HT1080 (cell line): ENCODE data around the gene ERVK3-1. TPM values are rescaled to one million over a fixed set of nuclear protein-coding genes. Genes with fewer than 3 reads are reported as not detected.
A peak's percentile ranks its signal among the peaks of the same experiment; 100 is the strongest.
"Not testable (repeated sequence)": the region's sequence is repeated elsewhere in the genome, so short reads cannot be mapped to it uniquely, and the experiment has no call there.

ENCODE experiments used
- DNase-seq: peaks from one replicate; pipeline ENCODE4 v3.0.0-alpha.2; 2015; ENCODE audit warnings: low read depth
- polyA plus RNA-seq, 2 experiments: library from polyadenylated mRNA; depleted of rRNA; stranded (reverse); fragments of >200 nt; gene quantifications; 2 replicates each; pipeline ENCODE4 v1.2.3, GENCODE V29; 2015
- total RNA-seq: library from RNA; depleted of rRNA; stranded (reverse); fragments of >200 nt; shearing (Covaris generic); gene quantifications from 2 replicates; pipeline ENCODE4 v1.2.3, GENCODE V29; 2014; rRNA removed

ERVK3-1 gene, protein sequence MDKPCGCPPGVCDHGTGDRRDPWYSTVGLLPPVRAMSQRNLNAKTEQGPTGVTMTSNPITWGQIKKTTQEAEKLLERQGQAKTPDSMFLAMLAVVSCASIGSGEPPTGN
- 78.6 and 105 TPM in 2 replicates for total RNA-seq
- polyA plus RNA-seq (2015; cell fraction: cytosol; rRNA removed), result 39.6 and 39.7 TPM in 2 replicates
- polyA plus RNA-seq (2015; cell fraction: nucleus; rRNA removed), result 72.8 and 75.1 TPM in 2 replicates

DNA sequence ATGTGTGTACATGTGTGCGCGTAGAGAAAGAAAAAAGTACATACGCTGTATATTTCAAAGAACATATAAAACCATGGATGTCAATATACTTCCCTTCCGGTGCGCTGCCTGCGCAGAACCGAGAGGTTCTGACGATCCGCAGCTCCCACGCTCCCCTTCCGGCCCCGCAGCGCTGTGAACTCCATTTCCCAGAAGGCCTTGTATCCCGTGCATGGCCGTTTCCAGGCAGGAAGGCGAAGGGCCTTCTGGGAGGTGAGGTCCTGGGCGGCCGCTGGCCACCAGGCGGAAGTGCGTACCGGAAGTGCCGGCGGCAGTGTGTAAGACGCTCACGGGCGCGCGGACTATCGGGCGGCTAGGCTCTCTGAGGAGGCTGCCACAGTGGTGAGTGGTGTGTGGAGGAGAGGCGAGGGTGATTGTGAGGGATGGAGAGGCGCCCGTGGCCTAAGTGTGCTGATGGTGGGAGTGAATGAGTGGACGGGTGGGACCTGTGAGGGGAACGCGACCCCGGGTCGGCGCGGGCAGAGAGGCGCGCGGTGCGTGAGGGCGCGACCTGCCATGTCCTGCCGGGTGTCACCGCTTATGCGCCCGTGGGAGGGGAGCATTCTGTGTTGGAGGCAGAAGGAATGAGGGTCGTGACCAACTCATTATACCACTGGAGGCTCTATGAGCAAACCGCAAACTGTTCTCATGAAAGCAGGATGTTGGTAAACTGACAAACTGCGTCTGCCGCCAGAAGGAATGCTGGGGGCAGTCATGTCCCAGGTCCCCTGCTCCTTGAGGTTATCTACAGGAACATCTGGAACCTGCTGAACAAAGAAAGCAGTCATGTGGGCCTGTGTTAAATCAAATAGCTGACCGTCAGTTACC, at the start of gene ERVK3-1:
ERVK3-1 (plus strand) TSS at position 313 of the 867 bp plus-strand sequence. CDS start 6,792 bp downstream, outside the sequence.
- peak; percentile 97 for DNase-seq

DNA sequence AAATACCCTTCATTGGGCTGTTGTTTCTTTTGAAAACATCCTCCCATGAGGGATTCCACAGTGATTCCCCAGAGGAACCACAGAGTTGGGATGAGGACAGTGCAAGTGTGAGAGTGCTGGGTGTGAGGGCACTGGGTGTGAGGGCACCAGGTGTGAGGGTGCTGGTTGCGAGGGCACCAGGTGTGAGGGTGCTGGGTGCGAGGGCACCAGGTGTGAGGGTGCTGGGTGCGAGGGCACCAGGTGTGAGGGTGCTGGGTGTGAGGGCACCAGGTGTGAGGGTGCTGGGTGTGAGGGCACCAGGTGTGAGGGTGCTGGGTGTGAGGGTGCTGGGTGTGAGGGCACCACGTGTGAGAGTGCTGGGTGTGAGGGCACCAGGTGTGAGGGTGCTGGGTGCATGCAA, 46.9 kb upstream of the ERVK3-1 start:
- DNase-seq, result not testable (repeated sequence)

DNA sequence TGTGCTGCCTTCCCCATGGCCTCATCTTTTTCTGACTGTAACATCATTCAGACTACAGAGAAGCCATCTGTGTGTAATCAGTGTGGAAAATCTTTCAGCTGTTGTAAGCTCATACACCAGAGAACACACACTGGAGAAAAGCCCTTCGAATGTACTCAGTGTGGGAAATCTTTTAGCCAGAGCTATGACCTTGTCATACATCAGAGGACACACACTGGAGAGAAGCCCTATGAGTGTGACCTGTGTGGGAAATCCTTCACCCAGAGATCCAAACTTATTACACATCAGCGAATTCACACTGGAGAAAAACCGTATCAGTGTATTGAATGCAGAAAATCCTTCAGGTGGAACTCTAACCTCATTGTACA, 43.6 kb upstream of the ERVK3-1 start:
- no peak for DNase-seq

DNA sequence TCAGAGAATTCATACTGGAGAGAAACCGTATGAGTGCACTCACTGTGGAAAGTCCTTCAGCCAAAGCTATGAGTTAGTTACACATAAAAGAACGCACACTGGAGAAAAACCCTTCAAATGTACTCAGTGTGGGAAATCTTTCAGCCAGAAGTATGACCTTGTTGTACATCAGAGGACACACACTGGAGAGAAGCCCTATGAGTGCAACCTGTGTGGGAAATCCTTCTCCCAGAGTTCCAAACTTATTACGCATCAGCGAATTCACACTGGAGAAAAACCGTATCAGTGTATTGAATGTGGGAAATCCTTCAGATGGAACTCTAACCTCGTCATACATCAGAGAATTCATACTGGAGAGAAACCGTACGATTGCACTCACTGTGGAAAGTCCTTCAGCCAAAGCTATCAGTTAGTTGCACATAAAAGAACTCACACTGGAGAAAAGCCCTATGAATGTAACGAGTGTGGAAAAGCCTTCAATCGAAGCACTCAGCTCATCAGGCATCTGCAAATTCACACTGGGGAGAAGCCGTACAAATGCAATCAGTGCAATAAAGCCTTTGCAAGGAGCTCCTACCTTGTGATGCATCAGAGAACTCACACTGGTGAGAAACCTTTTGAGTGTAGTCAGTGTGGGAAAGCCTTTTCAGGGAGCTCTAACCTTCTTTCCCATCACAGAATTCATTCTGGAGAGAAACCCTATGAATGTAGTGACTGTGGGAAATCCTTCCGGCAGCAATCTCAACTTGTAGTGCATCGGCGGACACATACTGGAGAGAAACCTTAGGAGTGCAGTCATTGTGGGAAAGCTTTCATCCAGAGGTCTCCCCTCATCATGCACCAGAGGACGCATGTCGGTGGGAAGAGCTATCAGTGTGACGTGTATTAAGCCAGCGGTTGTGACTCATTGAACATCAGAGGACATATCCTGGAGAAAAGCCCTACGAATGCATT, 42.9 kb upstream of the ERVK3-1 start:
- DNase-seq, result peak; percentile 4

DNA sequence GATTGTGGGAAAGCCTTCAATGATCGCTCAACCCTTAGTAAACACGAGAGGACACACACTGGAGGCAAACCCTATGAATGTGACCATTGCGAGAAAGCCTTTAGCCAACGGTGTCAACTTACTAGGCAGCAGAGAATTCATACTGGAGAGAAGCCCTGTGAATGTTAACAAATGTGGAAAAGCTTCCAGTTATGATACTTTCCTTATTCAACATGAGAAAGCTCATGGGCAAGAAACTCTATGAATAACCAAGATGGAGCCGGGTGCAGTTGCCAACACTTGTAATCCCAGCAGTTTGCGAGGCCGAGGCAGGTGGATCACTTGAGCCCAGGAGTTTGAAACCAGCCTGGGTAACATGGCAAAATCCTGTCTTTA, 42.3 kb upstream of the ERVK3-1 start:
- no peak for DNase-seq

DNA sequence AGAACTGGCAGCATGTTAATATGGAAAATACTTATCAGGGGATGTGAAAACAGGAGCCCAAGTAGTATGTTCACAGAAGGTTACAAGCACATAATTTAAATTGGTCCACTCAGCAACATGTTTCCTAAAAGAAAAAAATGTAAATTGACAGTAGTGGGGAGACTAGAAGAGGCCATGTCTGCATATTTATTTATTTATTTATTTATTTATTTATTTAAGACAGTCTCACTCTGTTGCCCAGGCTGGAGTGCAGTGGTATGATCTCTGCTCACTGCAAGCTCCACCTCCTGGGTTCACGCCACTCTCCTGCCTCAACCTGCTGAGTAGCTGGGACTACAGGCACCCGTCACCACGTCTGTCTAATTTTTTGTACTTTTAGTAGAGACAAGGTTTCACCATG, 40.1 kb upstream of the ERVK3-1 start:
- DNase-seq, result no peak

DNA sequence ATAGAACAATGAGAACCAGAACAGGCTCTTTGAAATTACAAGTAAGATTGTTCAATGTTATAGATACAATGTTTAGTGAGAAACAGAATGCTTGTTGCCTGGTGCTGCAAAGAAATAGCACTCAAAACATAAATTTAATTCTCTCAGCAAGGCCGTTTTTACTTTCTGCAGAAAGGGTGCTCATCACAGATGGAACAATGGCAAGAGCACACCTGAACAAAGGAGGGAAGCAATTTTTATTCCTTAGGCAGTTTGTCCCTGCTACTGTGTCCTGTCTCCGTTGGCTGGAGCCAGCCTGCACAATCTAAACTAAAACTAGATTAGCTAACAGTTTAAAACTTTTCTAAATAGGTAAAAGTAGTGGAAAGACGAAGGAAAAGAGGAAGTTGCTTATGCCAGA, 36.8 kb upstream of the ERVK3-1 start:
- DNase-seq, result no peak

DNA sequence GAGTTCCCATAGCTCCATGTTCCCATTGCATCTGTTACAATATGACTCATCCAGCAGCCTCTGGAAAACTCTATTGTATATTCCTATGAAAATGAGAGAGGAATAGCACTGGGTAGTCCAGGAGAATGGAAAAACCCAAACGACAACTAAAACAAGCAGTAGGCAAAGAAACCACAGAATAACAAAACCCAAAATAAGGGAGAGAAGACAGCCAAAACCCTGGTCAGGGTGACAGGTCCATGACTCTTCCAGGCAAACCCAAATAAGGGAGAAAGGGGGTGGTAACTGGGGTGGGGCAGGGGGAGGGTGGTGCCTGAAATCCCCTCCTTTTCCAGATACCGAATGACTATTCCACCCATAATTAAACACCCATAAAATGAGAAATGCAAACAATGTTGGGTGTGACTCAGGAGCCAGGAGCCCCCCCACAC, 30.4 kb upstream of the ERVK3-1 start:
- DNase-seq, result peak; percentile 34

DNA sequence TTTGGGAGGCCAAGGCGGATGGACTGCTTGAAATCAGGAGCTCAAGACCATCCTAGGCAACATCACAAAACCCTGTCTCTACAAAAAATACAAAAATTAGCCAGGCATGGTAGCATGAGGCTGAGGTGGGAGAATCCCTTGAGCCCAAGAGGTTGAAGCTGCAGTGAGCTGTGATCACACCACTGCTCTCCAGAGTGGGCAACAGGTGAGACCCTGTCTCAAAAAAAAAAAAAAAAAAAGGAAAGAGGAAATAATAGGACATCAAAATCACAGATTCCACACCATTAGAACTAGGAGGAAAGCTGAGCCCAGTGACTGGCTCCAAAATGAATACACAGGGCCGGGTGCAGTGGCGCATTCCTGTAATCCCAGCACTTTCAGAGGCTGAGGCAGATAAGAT, 29.6 kb upstream of the ERVK3-1 start:
- no peak for DNase-seq

DNA sequence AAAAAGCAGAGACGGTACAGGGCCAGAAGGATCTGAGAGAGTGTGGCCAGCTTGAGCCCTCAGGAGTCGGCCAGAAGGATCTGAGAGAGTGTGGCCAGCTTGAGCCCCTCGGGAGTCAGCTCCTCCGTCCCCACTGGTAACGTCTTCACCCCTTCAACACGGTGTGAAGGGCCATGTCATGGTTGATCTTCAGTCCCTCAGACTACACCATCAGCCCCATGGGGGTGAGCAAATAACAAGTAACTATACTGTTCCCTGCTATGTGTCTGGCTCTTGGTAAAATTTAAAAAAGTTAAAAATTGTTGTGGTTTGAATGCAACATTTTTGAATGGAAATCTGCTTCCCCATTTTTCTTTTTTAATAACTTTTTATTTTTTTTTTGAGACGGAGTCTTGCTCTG, 28.0 kb upstream of the ERVK3-1 start:
- no peak for DNase-seq

DNA sequence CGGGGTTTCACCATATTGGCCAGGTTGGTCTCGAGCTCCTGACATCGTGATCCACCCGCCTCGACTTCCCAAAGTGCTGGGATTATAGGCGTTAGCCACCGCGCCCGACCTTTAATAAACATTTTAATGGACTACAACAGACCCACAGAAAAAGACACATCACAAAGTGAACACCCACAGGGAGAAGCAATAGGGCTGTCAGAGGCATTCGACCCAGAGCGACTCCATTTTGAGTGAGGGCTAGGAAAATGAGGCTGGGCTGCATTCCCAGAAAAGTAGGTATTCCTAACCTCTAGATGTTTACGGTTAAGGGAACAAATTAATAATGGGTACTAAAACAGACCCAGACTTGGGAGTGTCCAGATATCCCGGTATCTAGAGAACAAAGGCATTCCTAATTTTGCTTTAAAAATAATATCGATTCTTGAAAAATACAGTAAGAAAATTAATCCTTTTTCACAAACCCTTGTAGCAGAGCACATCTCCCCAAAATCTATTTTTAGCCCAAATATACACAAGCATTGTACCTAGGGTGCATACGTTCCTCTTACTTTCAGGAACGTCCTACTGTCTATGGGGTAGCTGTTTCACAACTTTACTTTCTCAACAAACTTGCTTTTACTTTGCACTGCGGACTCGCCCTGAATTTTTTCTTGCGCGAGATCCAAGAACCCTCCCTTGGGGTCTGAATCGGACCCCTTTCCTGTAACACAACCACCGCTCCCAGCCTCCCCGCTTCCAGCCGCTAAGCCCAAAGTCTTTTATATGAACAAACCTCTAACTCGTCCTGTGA, 27.2 kb upstream of the ERVK3-1 start:
- no peak for DNase-seq

DNA sequence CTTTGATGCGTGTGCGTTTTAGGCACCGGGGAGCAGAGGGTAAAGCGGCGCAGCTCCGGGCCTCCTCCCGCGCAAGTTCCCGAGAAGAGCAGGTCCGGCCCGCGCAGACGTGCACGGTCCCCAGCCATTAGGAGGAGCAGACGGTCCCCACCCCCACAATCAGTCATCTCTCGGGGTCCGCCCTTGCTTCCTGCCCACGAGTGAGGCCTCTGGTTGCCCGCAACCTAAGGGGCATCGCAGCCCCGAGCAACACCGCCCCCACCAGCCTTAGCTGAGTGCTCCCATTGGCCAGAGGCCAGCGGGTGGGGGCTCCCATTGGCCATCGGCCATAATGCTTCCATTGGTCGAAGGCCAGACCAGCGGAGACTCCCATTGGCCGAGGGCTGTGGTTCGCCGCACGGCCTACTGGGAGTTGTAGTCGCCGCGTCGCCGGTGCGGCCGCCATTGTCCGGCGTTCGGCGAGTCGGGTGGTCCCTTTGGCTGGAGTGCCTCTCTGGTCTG, 26.6 kb upstream of the ERVK3-1 start, which contains the start of gene ZNF8:
ZNF8 (plus strand) TSS at position 415 of the 501 bp plus-strand sequence. CDS start 127 bp downstream, outside the sequence.
- DNase-seq, result peak; percentile 98

DNA sequence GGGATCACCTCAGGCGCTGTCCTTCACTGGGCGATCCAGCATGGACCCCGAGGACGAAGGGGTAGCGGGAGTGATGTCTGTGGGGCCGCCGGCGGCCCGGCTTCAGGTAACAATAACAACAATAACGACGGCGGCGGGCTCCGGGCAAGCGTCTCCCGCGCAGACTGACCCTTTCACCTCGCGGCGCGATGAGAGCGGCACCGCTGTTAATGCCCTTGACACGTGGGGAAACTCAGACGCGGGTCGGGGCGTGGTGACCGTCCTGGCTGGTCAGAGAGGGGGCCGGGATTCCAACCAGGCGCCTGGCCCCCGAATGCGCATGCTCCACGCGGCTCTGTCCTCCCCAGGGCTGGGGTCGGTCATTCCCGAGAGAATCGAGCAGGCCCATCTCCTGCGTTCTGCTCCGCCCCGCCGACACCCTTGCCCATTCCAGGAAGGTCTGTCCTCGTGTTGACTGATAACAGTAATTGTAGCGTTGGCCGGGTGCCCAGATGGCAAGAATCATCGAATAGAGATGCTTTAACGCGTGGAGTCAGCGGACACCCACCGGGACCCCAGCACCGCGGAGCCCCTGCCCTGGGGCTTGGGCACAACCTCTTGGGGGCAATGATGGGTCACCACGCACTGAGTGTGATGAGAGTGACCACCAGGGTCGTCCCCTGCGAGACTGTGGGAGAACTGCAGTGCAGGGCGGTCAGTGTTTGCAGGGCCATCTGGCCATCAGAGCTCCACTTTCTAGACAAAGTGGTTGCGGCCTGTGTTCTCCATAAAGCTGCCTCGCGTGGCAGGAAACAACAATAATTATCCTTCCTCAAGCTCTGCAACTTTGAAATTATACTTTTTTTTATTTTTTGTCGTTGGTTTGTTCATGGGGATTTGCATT, 25.9 kb upstream of the ERVK3-1 start:
- peak; percentile 48 for DNase-seq

DNA sequence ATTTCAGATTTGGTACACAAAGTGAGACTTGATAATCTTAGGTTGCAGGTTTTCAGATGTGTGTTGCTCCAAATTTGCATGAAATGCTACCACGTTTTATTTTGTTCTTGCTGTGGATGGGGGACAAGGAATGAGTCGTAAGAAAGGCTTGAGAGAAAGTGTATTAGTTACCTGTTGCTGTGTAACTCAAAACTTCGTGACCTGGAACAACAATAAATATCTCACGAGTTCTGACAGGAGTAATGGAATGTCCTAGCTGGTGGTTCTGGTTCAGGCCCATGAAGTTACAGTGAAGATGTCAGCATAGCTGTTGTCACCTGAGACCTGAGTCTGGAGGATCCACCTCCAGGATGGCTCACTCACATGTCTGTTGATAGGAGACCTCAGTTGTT, 25.3 kb upstream of the ERVK3-1 start:
- DNase-seq, result no peak

DNA sequence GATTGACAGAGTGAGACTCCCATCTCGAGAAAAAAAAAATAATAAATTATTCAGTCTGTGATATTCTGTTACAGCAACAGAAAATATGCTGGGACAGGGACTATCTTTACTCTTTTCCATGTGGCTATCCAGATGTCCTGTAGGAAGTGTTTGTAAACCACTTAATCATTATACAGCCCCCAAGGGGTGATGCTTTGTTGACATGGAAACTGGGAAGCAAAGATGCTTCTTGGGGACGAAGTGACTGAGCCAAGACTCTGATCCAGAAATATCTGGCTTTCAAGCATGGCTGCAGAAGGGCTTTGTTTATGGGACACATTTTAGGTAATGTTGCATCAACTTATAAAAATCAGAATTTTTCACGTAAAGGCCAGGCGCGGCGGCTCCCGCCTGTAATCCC, 21.0 kb upstream of the ERVK3-1 start:
- no peak for DNase-seq

DNA sequence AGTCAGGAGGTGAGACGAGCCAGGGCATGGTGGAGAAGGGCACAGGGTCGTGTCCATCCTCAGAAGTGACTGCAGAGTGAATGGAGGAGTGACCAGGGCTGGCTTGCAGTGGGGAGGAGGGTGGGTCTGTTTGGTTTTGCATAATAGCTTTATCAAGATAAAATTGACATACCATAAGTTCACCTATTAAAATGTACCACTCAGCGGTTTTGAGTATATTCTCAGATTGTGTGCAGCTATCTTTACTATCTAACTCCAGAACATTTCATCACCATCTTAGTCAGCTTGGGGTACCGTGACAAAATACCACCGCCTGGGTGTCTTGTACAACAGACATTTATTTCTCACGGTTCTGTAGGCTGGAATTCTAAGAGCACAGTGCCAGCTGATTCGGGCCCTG, 13.2 kb upstream of the ERVK3-1 start:
- no peak for DNase-seq

DNA sequence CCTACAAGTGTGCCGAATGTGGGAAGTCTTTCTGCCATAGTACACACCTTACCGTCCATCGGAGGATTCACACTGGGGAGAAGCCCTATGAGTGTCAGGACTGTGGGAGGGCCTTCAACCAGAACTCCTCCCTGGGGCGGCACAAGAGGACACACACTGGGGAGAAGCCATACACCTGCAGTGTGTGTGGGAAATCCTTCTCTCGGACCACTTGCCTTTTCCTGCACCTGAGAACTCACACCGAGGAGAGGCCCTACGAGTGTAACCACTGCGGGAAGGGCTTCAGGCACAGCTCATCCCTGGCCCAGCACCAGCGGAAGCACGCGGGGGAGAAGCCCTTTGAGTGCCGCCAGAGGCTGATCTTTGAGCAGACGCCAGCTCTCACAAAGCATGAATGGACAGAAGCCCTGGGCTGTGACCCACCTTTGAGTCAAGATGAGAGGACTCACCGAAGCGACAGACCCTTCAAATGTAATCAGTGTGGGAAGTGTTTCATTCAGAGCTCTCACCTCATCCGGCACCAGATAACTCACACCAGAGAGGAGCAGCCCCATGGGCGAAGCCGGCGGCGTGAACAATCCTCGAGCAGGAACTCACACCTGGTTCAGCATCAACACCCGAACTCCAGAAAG, 10.3 kb upstream of the ERVK3-1 start:
- DNase-seq, result no peak

DNA sequence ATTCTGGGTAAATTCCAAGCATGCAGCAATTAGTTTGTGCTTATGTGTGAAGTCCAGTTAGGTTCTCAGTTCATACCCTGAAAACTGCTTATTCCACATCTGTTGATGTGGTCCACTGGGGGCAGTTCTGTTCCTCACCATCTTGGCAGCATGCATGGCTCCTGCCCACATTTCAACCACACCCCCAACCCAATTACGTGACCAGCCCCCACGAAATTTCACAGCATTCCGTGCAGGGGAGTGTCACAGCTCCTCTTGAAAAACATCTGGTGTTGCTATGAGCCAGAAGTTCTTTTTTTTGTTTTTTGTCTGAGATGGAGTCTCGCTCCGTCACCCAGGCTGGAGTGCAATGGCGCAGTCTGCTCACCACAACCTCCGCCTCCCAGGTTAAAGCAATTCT, 9.1 kb upstream of the ERVK3-1 start:
- DNase-seq, result no peak

DNA sequence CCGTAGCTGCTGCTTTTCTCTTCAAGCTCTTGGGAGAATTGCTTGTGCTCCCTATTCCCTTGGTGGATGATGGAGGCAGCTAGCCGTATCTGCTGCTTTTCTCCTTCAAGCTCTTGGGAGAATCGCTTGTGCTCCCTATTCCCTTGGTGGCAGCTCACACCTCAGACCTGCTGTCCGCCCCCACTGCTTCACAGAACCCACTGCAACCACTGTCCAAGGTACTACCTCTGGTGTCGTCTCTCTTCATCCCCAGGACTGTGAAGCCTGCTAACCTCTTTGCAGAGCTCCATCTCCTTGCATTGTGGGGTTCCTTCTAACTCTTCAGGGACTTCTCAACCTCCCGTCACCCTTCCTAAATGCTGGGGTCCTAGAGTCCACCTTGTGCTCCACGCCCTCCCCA, 4.6 kb upstream of the ERVK3-1 start:
- no peak for DNase-seq
